Type B pancreatic cell (in vitro differentiated cells): ENCODE data around the gene BANP. TPM values are rescaled to one million over a fixed set of nuclear protein-coding genes. Genes with fewer than 3 reads are reported as not detected.
A peak's percentile ranks its signal among the peaks of the same experiment; 100 is the strongest.

Experiments
- DNase-seq: peaks from one replicate; pipeline ENCODE4 v3.0.0; 2021; ENCODE audit warnings: mixed read lengths; ENCODE audit not compliant: unreplicated experiment; ENCODE audit errors: extremely low spot score
- H3K27ac Mint-ChIP-seq: 2 replicates; pipeline ENCODE4 v1.8.0; 2021; ENCODE audit warnings: mild to moderate bottlenecking, mixed read lengths
- H3K27me3 Mint-ChIP-seq: 2 replicates; pipeline ENCODE4 v1.8.0; 2021; ENCODE audit warnings: mixed read lengths
- H3K36me3 Mint-ChIP-seq: 2 replicates; pipeline ENCODE4 v1.8.0; 2021; ENCODE audit warnings: mixed read lengths
- H3K4me1 Mint-ChIP-seq: one replicate; pipeline ENCODE4 v1.8.0; 2021; ENCODE audit warnings: mixed read lengths; ENCODE audit not compliant: unreplicated experiment
- H3K4me3 Mint-ChIP-seq: 2 replicates; pipeline ENCODE4 v1.8.0; 2021; ENCODE audit warnings: mild to moderate bottlenecking, mixed read lengths
- H3K9me3 Mint-ChIP-seq: 2 replicates; pipeline ENCODE4 v1.8.0; 2021; ENCODE audit warnings: mixed read lengths
- CTCF ChIP-seq: fragments of 200-600 bp; sonication (generic); conservative IDR thresholded peaks from 2 replicates; pipeline ENCODE4 v1.5.0; 2021; ENCODE audit warnings: antibody characterized with exemption, mild to moderate bottlenecking
- total RNA-seq: library from RNA; stranded (reverse); gene quantifications from 2 replicates; pipeline ENCODE4 v1.2.1, GENCODE V29; 2021; ENCODE audit warnings: low replicate concordance

BANP gene
- total RNA-seq, 1 donor from 2014 or later: 36.9 TPM

- Mint-ChIP-seq H3K4me3 (no peak overlapping the region), H3K27me3 (no peaks in the 10 kb centered on the region), H3K9me3 (no peaks in the 10 kb centered on the region), H3K27ac (no peak overlapping the region), H3K4me1 (peaks cover 7% of the 10 kb centered on the region), H3K36me3 (peaks cover 3% of the 10 kb centered on the region)
- no peak for TF ChIP-seq CTCF
- no peak for DNase-seq
Measured at GRCh38 chr16:88061346-88062110, 110.3 kb downstream of the BANP start.

GRCh38 chr16:88062341-88063210 is 111.3 kb downstream of the BANP start:
- H3K4me1 Mint-ChIP-seq: peaks cover 7% of the 10 kb centered on the region
- DNase-seq: no peak
- H3K4me3 Mint-ChIP-seq: no peak overlapping the region
- no peaks in the 10 kb centered on the region for H3K27me3 Mint-ChIP-seq
- H3K36me3 Mint-ChIP-seq: peaks cover 3% of the 10 kb centered on the region
- no peak overlapping the region for H3K27ac Mint-ChIP-seq
- H3K9me3 Mint-ChIP-seq: no peaks in the 10 kb centered on the region
- TF ChIP-seq CTCF: no peak

GRCh38 chr16:88063211-88063773 is 112.1 kb downstream of the BANP start:
- Mint-ChIP-seq H3K9me3 (no peaks in the 10 kb centered on the region), H3K27me3 (no peaks in the 10 kb centered on the region), H3K4me1 (peaks cover 7% of the 10 kb centered on the region), H3K4me3 (no peak overlapping the region), H3K27ac (no peak overlapping the region), H3K36me3 (peaks cover 3% of the 10 kb centered on the region)
- peak; percentile 35 for TF ChIP-seq CTCF
- DNase-seq: no peak

GRCh38 chr16:88064011-88064888 is 113.0 kb downstream of the BANP start:
- H3K27ac Mint-ChIP-seq: no peak overlapping the region
- no peak for DNase-seq
- H3K4me3 Mint-ChIP-seq: no peak overlapping the region
- H3K9me3 Mint-ChIP-seq: no peaks in the 10 kb centered on the region
- no peaks in the 10 kb centered on the region for H3K27me3 Mint-ChIP-seq
- peaks cover 3% of the 10 kb centered on the region for H3K36me3 Mint-ChIP-seq
- peaks cover 7% of the 10 kb centered on the region for H3K4me1 Mint-ChIP-seq
- TF ChIP-seq CTCF: no peak
